T-helper 9 cell (primary cell): ENCODE measurements around the gene NEO1.

Source experiments
- DNase-seq: peaks from one replicate; pipeline ENCODE4 v3.0.0-alpha.2; 2020

The NEO1 gene

GRCh38 chr15:73033611-73034010 is 18.7 kb upstream of the NEO1 start:
- no peak for DNase-seq

GRCh38 chr15:73034221-73034620 is 18.0 kb upstream of the NEO1 start:
- no peak for DNase-seq

- DNase-seq: no peak
Observed at GRCh38 chr15:73035221-73035620, 17.0 kb upstream of the NEO1 start.

GRCh38 chr15:73038220-73038619 is 14.0 kb upstream of the NEO1 start:
- no peak for DNase-seq

GRCh38 chr15:73046073-73046472 is 6.2 kb upstream of the NEO1 start:
- DNase-seq: no peak

GRCh38 chr15:73047882-73048281 is 4.4 kb upstream of the NEO1 start:
- DNase-seq: no peak

- DNase-seq: no peak
Observed at GRCh38 chr15:73048624-73049295, 3.5 kb upstream of the NEO1 start.

- no peak for DNase-seq
Observed at GRCh38 chr15:73049564-73050215, 2.6 kb upstream of the NEO1 start.

- DNase-seq: no peak
Observed at GRCh38 chr15:73050561-73051295, 1.5 kb upstream of the NEO1 start.

GRCh38 chr15:73051391-73051806 is 864 bp upstream of the NEO1 start:
- no peak for DNase-seq

- peak; percentile 4 for DNase-seq
Observed at GRCh38 chr15:73052653-73053397, 562 bp downstream of the NEO1 start.

GRCh38 chr15:73053398-73053723 is 1.1 kb downstream of the NEO1 start:
- no peak for DNase-seq

GRCh38 chr15:73054417-73054953 is 2.2 kb downstream of the NEO1 start:
- no peak for DNase-seq

- DNase-seq: no peak
Observed at GRCh38 chr15:73056460-73056859, 4.2 kb downstream of the NEO1 start.

GRCh38 chr15:73058437-73058836 is 6.2 kb downstream of the NEO1 start:
- DNase-seq: no peak

GRCh38 chr15:73065114-73065513 is 12.9 kb downstream of the NEO1 start:
- DNase-seq: no peak

- DNase-seq: no peak
Observed at GRCh38 chr15:73069109-73069508, 16.8 kb downstream of the NEO1 start.

- DNase-seq: no peak
Observed at GRCh38 chr15:73072894-73073293, 20.6 kb downstream of the NEO1 start.

- no peak for DNase-seq
Observed at GRCh38 chr15:73074241-73074640, 22.0 kb downstream of the NEO1 start.

- no peak for DNase-seq
Observed at GRCh38 chr15:73075160-73075859, 23.0 kb downstream of the NEO1 start.

GRCh38 chr15:73078291-73078690 is 26.0 kb downstream of the NEO1 start:
- no peak for DNase-seq

- no peak for DNase-seq
Observed at GRCh38 chr15:73078722-73079121, 26.5 kb downstream of the NEO1 start.

- DNase-seq: no peak
Observed at GRCh38 chr15:73079565-73079964, 27.3 kb downstream of the NEO1 start.
